Right kidney (tissue), 1 donor: Measurements from ENCODE around the gene FOSL1.

ENCODE experiments used
- DNase-seq: peaks from one replicate; pipeline ENCODE4 v3.0.0-alpha.2; 2016

The FOSL1 gene

DNA sequence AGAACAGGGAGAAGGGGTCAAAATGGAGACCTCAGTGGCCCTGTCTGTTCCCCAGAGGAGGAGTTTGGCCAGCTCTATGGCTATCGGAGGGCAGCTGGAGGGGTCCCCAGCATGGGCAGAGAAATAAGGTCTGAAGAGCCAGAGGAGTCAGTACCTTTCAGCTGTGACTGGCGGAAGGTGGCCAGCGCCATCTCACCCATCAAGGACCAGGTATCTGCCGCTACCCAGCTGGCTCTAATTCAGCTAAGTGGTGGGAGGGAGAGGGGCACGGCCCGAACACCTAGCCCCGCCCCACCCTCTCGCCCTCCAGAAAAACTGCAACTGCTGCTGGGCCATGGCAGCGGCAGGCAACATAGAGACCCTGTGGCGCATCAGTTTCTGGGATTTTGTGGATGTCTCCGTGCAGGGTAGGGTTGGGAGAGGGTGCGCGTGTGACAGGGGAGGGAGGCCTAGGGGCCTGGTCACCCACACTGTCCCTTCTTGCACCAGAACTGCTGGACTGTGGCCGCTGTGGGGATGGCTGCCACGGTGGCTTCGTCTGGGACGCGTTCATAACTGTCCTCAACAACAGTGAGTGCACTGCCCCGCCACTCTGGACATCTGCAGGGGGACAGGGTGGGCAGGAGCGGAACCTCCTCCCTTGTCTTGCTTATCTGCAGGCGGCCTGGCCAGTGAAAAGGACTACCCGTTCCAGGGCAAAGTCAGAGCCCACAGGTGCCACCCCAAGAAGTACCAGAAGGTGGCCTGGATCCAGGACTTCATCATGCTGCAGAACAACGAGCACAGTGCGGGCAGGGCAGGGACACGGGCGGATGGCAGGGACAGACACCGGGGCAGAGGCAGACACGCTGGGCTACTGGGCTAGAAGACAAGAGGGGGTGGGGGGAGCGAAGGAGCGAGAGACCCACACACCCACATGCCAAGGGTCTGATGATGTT, 17.8 kb downstream of the FOSL1 start:
- DNase-seq = no peak

- DNase-seq = no peak
Observed at GRCh38 chr11:65880844-65881421, 19.3 kb downstream of the FOSL1 start.

DNA sequence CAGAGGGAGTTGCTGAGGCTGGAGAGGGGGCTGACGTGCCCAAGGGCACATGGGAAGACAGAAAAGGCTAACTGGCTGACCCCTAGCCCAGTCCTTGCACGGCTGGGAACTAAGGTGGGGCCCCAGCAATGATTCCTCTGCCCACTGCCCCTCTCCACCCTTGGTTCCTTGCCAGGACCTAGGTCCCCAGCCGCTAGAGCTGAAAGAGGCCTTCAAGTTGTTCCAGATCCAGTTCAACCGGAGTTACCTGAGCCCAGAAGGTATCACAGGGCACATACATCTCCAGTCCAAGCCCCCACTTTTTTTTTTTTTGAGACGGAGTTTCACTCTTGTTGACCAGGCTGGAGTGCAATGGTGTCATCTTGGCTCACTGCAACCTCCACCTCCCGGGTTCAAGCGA, 20.2 kb downstream of the FOSL1 start:
- no peak for DNase-seq

DNA sequence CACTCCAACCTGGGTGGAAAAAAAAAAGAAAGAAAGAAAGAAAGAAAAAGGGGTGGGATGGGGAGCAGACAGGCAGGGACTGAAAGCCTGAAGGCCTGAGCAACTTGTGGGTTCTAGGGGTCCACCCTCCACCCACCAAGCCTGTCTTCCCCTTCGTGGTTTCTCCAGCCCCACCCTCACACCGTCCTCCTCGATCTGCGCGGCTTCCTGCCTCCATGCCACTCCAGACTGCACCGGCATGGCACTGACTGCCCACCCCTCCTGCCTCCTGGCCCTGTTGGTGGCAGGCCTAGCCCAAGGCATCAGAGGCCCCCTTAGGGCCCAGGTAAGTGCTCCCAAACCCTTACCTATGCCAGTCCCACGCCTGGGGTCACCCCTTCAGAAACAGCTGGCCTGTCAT, 20.6 kb downstream of the FOSL1 start, which contains the start of gene CTSW:
TSS of gene CTSW (plus strand) at position 221 of the 400 bp plus-strand sequence. CDS start at position 239, 18 bp downstream.
- no peak for DNase-seq

DNA sequence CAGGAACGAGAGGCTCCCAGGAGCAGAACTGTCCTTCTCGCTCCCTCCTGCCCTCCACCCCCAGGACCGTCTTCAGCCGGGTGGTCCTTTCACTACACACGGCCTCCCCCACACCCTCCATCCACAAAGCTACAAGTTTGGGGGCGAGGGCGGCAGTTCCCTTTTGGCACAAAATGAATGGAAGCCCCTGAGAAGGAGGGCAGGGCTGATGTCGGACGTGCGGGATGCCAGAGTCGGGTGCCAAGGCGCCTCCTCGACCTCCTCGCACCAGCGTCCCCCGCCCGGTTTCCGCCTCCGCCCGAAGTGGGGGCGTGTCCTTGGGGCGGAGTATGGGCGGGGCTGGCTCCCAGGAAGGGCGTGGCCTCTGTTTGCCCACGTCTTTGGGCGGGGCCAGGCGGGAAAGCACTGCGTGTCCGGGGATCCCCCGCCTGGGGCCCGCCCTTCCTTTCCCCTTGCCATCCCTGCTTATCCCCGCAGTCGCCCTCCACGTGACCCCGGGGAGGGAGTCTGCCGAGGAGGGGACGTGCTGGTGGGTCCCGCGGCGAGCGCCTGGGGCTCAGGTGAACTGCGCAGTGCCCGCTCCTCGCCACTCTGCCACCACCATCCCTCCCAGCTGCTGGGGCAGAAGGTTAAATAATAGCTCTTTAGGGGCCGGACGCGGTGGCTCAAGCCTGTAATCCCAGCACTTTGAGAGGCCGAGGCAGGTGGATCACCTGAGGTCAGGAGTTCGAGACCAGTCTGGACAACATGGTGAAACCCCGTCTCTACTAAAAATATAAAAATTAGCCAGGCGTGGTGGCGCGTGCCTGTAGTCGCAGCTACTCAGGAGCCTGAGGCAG, 26.7 kb downstream of the FOSL1 start:
- DNase-seq = peak; percentile 94

DNA sequence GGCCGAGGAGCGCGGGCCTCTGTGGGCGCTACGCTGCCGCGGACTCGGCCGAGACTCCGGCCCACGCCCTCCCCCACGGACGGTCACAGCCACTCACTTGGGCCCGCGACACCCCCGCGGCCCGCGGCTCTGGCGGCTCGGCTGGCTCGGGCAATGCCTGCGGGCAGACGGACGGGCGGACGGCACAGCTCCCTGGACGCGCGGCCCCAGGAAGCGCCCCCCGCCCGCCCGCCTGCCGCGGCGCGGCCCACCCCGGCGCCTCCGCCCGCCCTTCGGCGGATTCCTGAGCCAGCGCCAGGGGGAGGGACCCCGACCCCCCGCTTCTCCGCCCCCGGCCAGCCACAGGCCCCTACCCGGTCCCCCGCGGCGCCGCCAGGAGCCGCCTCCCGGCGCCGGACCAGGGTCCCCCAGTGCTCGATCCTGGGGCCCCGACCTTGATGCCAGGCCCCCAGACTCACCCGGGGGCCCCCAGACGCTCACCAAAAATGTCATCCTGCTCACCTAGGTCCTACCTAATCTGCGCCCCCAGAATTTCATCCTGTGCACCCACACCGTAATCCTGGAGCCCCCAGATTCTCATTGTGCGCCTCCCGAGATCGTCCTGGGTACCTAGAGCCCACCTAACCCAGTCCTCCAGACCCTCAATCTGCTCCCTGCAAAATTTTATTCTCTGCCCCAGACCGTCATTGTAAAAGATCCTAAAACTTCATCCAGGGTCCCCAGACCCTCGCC, 27.4 kb downstream of the FOSL1 start, which contains the start of gene EFEMP2:
TSS of gene EFEMP2 (minus strand) at position 215 of the 732 bp plus-strand sequence. CDS start 446 bp downstream, outside the sequence.
- DNase-seq = no peak

- peak; percentile 74 for DNase-seq
Observed at GRCh38 chr11:65871811-65872548, 28.2 kb downstream of the FOSL1 start.

DNA sequence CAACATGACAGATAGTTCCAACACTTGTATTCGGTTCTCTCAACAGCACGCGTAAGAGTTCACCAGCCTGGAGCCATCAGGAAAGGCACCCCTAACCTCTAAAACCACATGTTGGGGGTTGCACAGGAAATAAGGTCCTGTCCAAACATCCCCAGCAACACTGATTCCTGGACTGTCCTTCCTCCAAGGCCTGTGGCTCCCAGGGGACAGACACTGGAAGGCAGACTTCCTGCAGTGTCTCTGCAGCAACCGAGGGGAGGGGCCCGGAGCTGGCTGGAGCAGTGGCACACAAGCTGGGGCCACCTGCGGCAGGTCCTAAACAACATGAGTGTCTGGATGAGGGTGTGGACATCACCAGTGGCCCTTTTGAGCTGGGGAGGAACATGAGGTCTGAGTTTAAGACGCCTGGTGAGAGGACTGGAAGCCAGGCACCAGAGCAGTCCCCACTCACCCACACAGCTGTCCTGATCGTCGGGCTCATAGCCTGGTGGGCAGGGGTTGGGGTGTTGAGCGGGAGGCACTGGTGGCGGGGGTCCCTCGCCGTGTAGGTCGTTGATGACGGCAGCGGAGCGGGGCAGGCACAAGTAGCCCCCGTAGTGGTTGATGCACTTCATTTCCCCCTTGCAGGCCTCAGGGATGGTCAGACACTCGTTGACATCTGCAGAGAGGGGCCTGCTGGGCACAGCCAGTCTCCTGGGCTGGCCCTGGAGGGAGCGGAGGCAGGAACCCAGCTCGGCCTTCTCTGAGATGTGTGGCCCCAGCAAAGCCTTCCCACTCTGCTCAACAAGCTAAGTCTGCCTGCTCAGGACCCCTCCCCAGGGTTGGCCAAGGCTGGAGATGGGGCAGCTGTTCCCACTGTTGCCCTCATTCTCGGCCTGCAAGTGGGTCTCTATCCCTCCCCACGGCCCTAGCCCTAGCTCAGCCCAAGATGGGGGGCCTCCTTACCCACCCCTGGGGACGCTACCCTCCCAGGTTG, 29.2 kb downstream of the FOSL1 start:
- no peak for DNase-seq

DNA sequence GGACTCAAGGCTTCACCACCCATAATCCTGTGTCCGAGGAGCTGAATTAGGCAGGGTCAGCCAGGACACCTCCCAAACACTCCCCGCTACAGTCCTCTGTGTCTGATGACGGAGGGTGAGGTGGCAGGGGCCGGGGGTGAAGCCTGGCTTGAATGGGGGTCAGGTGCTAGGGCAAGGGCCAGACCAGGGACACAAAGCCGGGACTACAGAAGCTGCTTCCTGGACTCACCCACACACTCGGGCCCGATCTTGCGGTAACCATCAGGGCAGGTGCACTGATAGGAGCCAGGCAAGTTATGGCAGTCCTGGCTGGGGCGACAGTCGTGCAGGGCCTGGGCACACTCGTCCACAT, 29.9 kb downstream of the FOSL1 start:
- DNase-seq = no peak

DNA sequence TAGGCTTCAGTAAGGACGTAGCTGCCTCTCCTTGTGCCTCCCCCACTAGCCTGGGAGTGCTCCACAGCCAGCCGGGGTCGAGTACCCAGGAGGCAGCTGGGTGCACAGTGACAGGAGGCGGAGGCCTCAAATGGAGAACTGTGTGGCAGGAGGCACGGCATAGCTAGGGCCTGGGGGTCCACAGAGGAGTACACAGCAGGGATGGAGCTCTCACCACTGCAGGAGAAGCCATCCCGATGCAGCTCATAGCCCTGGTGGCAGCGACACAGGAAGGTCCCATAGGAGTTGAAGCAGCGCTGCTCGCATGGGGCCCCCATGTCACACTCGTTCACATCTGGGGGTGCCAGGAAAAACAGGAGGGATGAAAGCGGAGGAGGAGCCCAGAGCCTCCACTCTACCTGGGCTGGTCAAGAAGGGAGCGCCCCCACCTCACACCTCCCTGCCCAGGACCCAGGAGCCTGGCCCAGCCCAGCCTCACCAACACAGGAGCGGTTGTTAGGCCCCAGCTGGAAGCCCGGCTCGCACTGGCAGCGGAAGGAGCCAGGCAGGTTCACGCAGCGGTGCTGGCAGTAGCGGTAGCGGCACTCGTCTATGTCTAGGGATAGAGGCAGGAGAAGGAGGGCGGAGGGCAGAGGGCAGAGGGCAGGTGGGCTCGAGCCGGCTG, 30.4 kb downstream of the FOSL1 start:
- no peak for DNase-seq

- no peak for DNase-seq
Observed at GRCh38 chr11:65868907-65869306, 31.3 kb downstream of the FOSL1 start.

DNA sequence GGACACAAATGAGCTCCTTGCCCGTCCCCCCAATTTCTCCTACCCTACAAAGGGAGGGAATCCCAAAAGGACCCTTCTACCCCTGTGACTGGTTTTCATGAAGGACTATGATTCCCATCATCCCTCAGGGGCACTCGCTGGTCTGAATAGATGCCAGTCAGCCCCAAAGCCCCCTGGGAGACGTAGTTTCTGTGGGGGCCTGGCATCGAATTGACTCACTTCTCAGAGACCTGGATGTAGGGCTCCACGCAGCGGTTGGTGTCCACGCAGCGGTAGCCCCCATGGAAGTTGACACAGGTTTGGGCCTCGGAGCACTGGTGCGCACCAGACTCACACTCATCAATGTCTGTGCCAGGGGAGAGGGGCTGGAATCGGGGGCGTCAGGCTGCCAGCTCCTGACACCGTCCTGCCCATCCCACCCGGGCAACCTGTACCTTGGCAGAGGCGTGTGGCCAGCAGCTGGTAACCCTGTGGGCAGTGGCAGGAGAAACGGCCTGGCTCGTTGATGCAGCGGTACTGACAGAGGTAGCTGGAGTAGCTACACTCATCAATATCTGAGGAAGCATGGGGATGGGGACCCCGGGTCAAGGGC, 32.0 kb downstream of the FOSL1 start:
- DNase-seq = no peak

DNA sequence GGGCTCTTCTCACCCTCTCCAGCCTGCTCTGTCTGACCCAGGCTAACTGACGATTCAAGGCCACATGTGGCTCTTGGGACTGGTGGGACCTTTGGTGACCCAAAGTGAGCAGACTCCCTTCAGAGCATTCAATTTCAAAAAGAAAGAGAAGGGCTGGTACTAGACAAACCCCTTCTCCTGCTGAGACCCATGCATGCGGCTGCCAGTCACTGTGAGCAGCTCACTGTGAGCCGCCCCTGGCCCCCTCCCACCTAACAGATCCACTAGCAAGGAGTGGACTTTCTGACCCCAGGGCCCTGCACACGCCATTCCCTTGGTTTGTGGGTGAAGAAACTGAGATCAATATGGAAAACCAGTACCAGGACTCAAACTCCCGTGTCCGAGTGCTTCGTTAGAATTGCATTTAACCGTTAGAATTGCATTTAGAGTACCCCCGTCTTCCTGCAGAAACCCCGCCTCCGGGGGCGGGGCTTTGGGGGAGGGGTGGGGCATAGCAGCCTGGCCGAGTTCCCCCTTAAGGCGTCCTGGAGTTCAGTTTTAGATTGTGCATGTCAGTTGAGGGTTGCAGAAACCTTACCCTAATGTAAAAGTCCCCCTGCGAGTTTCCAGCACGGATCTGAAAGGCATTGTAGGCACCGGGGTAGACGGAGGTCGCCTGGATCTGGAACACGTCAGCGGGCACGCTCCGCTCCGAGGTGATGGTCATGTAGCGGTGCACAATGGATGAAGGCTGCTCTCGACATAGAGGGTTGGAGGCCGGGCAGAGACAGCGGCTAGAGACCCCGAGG, 32.7 kb downstream of the FOSL1 start:
- DNase-seq = no peak

DNA sequence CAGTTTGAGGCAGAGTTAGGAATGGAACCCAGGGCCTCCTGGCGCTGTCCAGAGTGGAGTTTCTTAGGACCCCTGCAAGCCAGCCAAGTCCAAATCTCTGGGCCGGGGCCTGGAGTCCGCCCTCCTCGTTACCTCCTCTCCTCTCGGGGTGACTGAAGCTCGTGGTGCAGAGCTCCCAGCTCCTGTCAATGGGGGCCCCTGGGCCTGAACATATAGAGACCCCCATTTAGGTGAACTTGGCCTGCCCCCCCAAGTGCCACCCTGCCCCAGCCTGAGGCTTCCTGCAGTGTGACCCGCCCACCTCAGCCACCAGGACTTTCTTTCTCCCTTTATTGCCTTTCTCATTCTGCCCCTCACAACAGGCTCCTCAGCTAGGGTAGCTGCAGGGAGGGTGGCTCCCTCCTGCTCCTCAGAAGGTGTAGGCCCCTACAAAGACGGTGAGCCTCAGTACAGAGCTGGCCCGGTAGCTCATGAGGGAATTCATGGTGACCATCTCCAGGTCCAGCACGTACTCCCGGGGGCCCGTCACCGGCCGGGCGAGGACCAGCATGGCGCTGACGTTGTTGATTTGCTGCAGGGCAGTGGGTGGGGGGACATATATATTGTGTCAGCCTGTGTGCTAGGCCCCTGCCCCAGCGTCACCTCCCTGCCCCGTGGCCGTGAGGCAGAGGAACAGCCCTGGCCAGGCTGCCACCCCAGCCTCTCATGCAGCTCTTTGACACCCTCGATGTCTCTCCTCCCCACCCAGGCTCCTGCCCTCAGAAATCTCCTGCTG, 33.5 kb downstream of the FOSL1 start:
- DNase-seq = no peak

- no peak for DNase-seq
Observed at GRCh38 chr11:65865550-65866172, 34.5 kb downstream of the FOSL1 start.

- DNase-seq = no peak
Observed at GRCh38 chr11:65864706-65865471, 35.3 kb downstream of the FOSL1 start.
